ENCODE data around the gene HIBADH. TPM values are rescaled to one million over a fixed set of nuclear protein-coding genes. Genes with fewer than 3 reads are reported as not detected.

Gene HIBADH
- total and polyA plus RNA-seq, 2 of the 4 experiments (the other 2 are of a cell fraction) = 36.6 to 52.5 TPM

DNA sequence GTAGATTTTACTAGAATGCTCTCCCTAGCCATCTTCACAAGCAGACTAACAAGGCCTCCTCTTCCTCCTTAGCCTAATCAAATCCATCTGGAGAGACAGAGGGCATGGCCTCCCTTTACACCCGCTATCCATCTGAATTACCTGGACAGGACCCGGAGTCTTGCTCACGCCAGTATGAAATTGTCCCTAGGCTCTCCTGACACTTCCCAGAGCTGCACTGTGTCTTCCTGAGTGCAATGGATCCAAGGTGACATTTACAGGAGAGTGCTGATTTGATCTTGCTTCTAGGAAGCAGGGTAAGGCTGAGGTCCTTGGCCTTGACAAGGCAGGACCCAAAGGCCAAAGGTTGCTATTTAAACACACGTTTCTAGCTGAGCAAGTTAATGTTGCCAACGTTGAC, 147.8 kb downstream of the HIBADH start:
- intact Hi-C loops (cut with micrococcal nuclease) = no loop called here
- DNase-seq = no peak
- ChIA-PET POLR2A (ENCODE audit: unreplicated experiment) (no interaction called here), CTCF (no interaction called here)
- no peak overlapping the region for H3K4me3 ChIP-seq (ENCODE audit: insufficient read depth, low read depth, low read length)
- BruUV-seq (replicated peaks) = no TSS peak
- no peak overlapping the region for H2BK15ac ChIP-seq (ENCODE audit: low read depth, low read length)
- H2AK5ac ChIP-seq (ENCODE audit: low read depth, low read length) = no peak overlapping the region
- no peaks in the 10 kb centered on the region for H4K20me1 ChIP-seq (ENCODE audit: insufficient read depth, low read length)
- H4K8ac ChIP-seq (ENCODE audit: low read depth in 2 of 2, low read length in 2 of 2) = no peak overlapping the region
- H3K23ac ChIP-seq (ENCODE audit: low read depth, low read length) = no peak overlapping the region
- no peak overlapping the region for H3K14ac ChIP-seq (replicated peaks; ENCODE audit: low read depth, low read length)
- dilution Hi-C loops (cut with HindIII; ENCODE audit: low sequenced_read_pairs, unreplicated experiment) = no loop called here
- in situ Hi-C loops (cut with MboI; ENCODE audit: low sequenced_read_pairs) = no loop called here
- H2AK9ac ChIP-seq (replicated peaks; ENCODE audit: low read depth, low read length, poor library complexity) = no peak overlapping the region
- no peak overlapping the region for H3K4ac ChIP-seq (ENCODE audit: low read depth, low read length)
- no peak overlapping the region for H3K4me2 ChIP-seq (ENCODE audit: low read depth, low read length)
- no peak overlapping the region for H2BK5ac ChIP-seq (ENCODE audit: low read depth, low read length, poor library complexity, severe bottlenecking)
- no peak overlapping the region for H3K18ac ChIP-seq (ENCODE audit: low read depth, low read length)
- WGBS, 2 experiments (ENCODE audit: extremely low coverage in 2 of 2, insufficient read length in 1 of 2) = 75% methylated on average over 4 of the region's 5 CpGs; no CpG with 5 or more reads in 1 of the 2 experiments
- H3K27ac ChIP-seq (ENCODE audit: insufficient read depth, low read length) = no peak overlapping the region
- ATAC-seq (ENCODE audit: low read depth) = no peak
- no peaks in the 10 kb centered on the region for H3K4me1 ChIP-seq (ENCODE audit: control insufficient read depth, insufficient read depth, low read length)
- TF ChIP-seq, protein P1, sequence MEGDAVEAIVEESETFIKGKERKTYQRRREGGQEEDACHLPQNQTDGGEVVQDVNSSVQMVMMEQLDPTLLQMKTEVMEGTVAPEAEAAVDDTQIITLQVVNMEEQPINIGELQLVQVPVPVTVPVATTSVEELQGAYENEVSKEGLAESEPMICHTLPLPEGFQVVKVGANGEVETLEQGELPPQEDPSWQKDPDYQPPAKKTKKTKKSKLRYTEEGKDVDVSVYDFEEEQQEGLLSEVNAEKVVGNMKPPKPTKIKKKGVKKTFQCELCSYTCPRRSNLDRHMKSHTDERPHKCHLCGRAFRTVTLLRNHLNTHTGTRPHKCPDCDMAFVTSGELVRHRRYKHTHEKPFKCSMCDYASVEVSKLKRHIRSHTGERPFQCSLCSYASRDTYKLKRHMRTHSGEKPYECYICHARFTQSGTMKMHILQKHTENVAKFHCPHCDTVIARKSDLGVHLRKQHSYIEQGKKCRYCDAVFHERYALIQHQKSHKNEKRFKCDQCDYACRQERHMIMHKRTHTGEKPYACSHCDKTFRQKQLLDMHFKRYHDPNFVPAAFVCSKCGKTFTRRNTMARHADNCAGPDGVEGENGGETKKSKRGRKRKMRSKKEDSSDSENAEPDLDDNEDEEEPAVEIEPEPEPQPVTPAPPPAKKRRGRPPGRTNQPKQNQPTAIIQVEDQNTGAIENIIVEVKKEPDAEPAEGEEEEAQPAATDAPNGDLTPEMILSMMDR (conservative IDR thresholded peaks at IDR 0.05; ENCODE audit: low read depth, low read length) = no peak
- no peak for TF ChIP-seq FOS (IDR thresholded peaks at IDR 0.05; ENCODE audit: low read depth, low read length)
- no peak for TF ChIP-seq BHLHE40 (IDR thresholded peaks at IDR 0.05; ENCODE audit: low read depth, low read length)
- TF ChIP-seq RFX5 (IDR thresholded peaks at IDR 0.05; ENCODE audit: low read depth, low read length) = no peak
- TF ChIP-seq RAD21 (IDR thresholded peaks at IDR 0.05; ENCODE audit: low read length) = no peak
- TF ChIP-seq MXI1 (IDR thresholded peaks at IDR 0.05; ENCODE audit: borderline replicate concordance, low read depth, low read length) = no peak
- no peak for TF ChIP-seq MAZ (IDR thresholded peaks at IDR 0.05; ENCODE audit: borderline replicate concordance, low read depth, low read length)
- no peak for TF ChIP-seq CHD1 (IDR thresholded peaks at IDR 0.05; ENCODE audit: low read depth, low read length)
- no peak for TF ChIP-seq MAFK (IDR thresholded peaks at IDR 0.05; ENCODE audit: low read depth, low read length)
- no peak for TF ChIP-seq RCOR1 (IDR thresholded peaks at IDR 0.05; ENCODE audit: insufficient replicate concordance, low read length)
- TF ChIP-seq, protein P2, sequence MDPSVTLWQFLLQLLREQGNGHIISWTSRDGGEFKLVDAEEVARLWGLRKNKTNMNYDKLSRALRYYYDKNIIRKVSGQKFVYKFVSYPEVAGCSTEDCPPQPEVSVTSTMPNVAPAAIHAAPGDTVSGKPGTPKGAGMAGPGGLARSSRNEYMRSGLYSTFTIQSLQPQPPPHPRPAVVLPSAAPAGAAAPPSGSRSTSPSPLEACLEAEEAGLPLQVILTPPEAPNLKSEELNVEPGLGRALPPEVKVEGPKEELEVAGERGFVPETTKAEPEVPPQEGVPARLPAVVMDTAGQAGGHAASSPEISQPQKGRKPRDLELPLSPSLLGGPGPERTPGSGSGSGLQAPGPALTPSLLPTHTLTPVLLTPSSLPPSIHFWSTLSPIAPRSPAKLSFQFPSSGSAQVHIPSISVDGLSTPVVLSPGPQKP (IDR thresholded peaks at IDR 0.05; ENCODE audit: borderline replicate concordance, low read depth, low read length) = no peak
- TF ChIP-seq SMC3 (IDR thresholded peaks at IDR 0.05; ENCODE audit: low read depth, low read length) = no peak
- TF ChIP-seq, protein P3, sequence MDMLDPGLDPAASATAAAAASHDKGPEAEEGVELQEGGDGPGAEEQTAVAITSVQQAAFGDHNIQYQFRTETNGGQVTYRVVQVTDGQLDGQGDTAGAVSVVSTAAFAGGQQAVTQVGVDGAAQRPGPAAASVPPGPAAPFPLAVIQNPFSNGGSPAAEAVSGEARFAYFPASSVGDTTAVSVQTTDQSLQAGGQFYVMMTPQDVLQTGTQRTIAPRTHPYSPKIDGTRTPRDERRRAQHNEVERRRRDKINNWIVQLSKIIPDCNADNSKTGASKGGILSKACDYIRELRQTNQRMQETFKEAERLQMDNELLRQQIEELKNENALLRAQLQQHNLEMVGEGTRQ (IDR thresholded peaks at IDR 0.05; ENCODE audit: low read depth, low read length) = no peak
- TF ChIP-seq NFE2L2 (IDR thresholded peaks at IDR 0.05; ENCODE audit: low read depth, low read length) = no peak
- no peak for TF ChIP-seq POLR2A (IDR thresholded peaks at IDR 0.05; ENCODE audit: low read depth, low read length)
- TF ChIP-seq CEBPB (IDR thresholded peaks at IDR 0.05; ENCODE audit: low read depth, low read length) = no peak
- no peak overlapping the region for H4K91ac ChIP-seq (ENCODE audit: insufficient read depth, low read depth, low read length)
- H3K9me3 ChIP-seq (ENCODE audit: control insufficient read depth, insufficient read depth, low read length) = no peaks in the 10 kb centered on the region
- H2BK20ac ChIP-seq (ENCODE audit: low read depth, low read length) = no peak overlapping the region
- no peak overlapping the region for H2BK120ac ChIP-seq (ENCODE audit: low read depth, low read length)
- H3K36me3 ChIP-seq (ENCODE audit: control insufficient read depth, insufficient read depth, low read length) = no peaks in the 10 kb centered on the region
- no peaks in the 10 kb centered on the region for H3K27me3 ChIP-seq (ENCODE audit: control insufficient read depth, insufficient read depth, low read length)
- no peak overlapping the region for H2AFZ ChIP-seq (replicated peaks; ENCODE audit: low read length, poor library complexity)
- H3K56ac ChIP-seq (ENCODE audit: extremely low read depth, insufficient read depth, low read length) = no peak overlapping the region
- H3K79me1 ChIP-seq (ENCODE audit: low read depth in 1 of 2, low read length in 2 of 2) = no peaks in the 10 kb centered on the region
- no peak overlapping the region for H3K9ac ChIP-seq (ENCODE audit: low read depth, low read length)
- no peaks in the 10 kb centered on the region for H3K9me1 ChIP-seq (ENCODE audit: insufficient read depth, low read length)
- no peak overlapping the region for H4K5ac ChIP-seq (ENCODE audit: low read depth, low read length)

All from IMR-90 (cell line).